A673 (cell line): ENCODE data around the gene FRMPD1.

ENCODE experiments used
- EZH2 ChIP-seq: fragments of 200-600 bp; sonication (generic); IDR thresholded peaks from 2 replicates; pipeline ENCODE4 v1.6.1; 2017; ENCODE audit warnings: borderline replicate concordance, low read depth, mild to moderate bottlenecking, mixed read lengths, antibody characterized with exemption, low read length; ENCODE audit not compliant: poor library complexity, severe bottlenecking
- TF ChIP-seq, protein P1 (sequence below): fragments of 300-800, 200-600 bp; sonication (generic); conservative IDR thresholded peaks from 2 replicates; pipeline ENCODE4 v1.5.1; 2017; ENCODE audit warnings: low read depth, mild to moderate bottlenecking, antibody characterized with exemption, low read length, moderate library complexity, mixed read lengths

DNA sequence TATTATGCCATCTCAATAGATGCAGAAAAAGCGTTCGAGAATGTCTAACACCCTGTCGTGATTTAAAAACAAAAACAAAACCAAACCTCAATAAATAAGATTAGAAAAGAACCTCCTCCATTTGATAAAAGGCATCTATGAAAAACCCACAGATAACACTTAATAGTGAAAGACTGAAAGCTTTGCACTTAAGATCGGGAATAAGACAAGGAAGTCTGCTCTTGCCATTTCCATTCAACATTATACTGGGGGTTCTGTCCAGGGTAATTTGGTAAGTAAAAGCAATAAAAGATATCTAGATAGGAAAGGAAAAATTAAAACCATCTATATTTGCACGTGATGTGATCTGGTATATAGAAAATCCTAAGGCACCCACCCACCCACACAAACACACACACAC lies 141.4 kb downstream of the FRMPD1 start:
- TF ChIP-seq, protein P1, sequence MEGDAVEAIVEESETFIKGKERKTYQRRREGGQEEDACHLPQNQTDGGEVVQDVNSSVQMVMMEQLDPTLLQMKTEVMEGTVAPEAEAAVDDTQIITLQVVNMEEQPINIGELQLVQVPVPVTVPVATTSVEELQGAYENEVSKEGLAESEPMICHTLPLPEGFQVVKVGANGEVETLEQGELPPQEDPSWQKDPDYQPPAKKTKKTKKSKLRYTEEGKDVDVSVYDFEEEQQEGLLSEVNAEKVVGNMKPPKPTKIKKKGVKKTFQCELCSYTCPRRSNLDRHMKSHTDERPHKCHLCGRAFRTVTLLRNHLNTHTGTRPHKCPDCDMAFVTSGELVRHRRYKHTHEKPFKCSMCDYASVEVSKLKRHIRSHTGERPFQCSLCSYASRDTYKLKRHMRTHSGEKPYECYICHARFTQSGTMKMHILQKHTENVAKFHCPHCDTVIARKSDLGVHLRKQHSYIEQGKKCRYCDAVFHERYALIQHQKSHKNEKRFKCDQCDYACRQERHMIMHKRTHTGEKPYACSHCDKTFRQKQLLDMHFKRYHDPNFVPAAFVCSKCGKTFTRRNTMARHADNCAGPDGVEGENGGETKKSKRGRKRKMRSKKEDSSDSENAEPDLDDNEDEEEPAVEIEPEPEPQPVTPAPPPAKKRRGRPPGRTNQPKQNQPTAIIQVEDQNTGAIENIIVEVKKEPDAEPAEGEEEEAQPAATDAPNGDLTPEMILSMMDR, result no peak
- no peak for TF ChIP-seq EZH2
